ENCODE measurements around the gene CDH4.
A peak's percentile ranks its signal among the peaks of the same experiment; 100 is the strongest.

Gene CDH4

DNA sequence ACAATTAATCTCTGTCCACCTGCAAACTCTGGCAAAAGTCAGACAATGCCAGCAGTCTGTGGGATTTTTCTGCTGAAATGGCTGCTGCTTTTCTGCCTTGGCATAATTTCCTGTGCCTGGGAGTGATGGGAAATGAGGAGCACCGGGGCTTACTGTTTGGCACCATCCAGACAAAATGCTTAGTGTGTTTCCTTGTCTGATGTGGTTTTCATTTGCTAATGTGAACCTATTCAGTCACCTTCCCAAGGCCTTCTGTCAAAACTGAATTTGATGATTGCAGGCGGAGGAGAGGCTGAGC lies 56.4 kb downstream of the CDH4 start:
- Histone ChIP-seq H3K27ac (ENCODE audit: extremely low read depth, low read depth, low read length) (no peak overlapping the region), H3K4me3 (ENCODE audit: low read depth, low read length) (no peak overlapping the region), H3K36me3 (ENCODE audit: control insufficient read depth in 2 of 2, insufficient read depth in 1 of 2, low read length in 2 of 2) (no peaks in the 10 kb centered on the region), H3K9me3 (ENCODE audit: control insufficient read depth, insufficient read depth, low read depth, low read length) (no peaks in the 10 kb centered on the region), H3K4me1 (ENCODE audit: control insufficient read depth, insufficient read depth, low read length) (no peaks in the 10 kb centered on the region)
- TF ChIP-seq ZNF768 (tag by site-specific recombination; IDR thresholded peaks at IDR 0.05) = no peak
- no peak for TF ChIP-seq WT1 (tag by site-specific recombination; IDR thresholded peaks at IDR 0.05)
- TF ChIP-seq ZNF521 (tag by site-specific recombination; IDR thresholded peaks at IDR 0.05) = no peak
- TF ChIP-seq, protein P1, sequence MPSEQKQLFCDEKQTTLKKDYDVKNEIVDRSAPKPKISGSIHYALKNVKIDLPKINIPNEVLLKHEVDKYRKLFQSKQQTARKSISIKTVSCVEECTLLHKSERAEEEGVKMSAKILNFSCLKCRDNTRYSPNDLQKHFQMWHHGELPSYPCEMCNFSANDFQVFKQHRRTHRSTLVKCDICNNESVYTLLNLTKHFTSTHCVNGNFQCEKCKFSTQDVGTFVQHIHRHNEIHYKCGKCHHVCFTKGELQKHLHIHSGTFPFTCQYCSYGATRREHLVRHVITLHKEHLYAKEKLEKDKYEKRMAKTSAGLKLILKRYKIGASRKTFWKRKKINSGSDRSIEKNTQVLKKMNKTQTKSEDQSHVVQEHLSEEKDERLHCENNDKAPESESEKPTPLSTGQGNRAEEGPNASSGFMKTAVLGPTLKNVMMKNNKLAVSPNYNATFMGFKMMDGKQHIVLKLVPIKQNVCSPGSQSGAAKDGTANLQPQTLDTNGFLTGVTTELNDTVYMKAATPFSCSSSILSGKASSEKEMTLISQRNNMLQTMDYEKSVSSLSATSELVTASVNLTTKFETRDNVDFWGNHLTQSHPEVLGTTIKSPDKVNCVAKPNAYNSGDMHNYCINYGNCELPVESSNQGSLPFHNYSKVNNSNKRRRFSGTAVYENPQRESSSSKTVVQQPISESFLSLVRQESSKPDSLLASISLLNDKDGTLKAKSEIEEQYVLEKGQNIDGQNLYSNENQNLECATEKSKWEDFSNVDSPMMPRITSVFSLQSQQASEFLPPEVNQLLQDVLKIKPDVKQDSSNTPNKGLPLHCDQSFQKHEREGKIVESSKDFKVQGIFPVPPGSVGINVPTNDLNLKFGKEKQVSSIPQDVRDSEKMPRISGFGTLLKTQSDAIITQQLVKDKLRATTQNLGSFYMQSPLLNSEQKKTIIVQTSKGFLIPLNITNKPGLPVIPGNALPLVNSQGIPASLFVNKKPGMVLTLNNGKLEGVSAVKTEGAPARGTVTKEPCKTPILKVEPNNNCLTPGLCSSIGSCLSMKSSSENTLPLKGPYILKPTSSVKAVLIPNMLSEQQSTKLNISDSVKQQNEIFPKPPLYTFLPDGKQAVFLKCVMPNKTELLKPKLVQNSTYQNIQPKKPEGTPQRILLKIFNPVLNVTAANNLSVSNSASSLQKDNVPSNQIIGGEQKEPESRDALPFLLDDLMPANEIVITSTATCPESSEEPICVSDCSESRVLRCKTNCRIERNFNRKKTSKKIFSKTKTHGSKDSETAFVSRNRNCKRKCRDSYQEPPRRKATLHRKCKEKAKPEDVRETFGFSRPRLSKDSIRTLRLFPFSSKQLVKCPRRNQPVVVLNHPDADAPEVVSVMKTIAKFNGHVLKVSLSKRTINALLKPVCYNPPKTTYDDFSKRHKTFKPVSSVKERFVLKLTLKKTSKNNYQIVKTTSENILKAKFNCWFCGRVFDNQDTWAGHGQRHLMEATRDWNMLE (tag by site-specific recombination; conservative IDR thresholded peaks at IDR 0.05; ENCODE audit: low read depth) = no peak
- TF ChIP-seq OVOL3 (tag by site-specific recombination; IDR thresholded peaks at IDR 0.05) = no peak
- TF ChIP-seq ZNF132 (tag by site-specific recombination; IDR thresholded peaks at IDR 0.05; ENCODE audit: borderline replicate concordance) = no peak
- TF ChIP-seq ZNF280C (tag by site-specific recombination; IDR thresholded peaks at IDR 0.05) = no peak
- no peak for TF ChIP-seq ZNF174 (tag by site-specific recombination; IDR thresholded peaks at IDR 0.05)
- TF ChIP-seq ZNF10 (tag by site-specific recombination; IDR thresholded peaks at IDR 0.05) = no peak
- ChIA-PET POLR2A (no interaction called here), CTCF (no interaction called here)

- no peak overlapping the region for H3K27ac ChIP-seq (ENCODE audit: extremely low read depth, low read depth, low read length)
- H3K4me3 ChIP-seq (ENCODE audit: low read depth, low read length) = no peak overlapping the region
- CTCF ChIA-PET = no interaction called here
- POLR2A ChIA-PET = no interaction called here
- TF ChIP-seq ZBTB20 (tag by site-specific recombination; IDR thresholded peaks at IDR 0.05) (no peak), PRDM1 (tag by site-specific recombination; IDR thresholded peaks at IDR 0.05) (no peak), EGR2 (tag by site-specific recombination; IDR thresholded peaks at IDR 0.05; ENCODE audit: low read depth) (peak; percentile 80), ZFHX2 (tag by site-specific recombination; conservative IDR thresholded peaks at IDR 0.05) (peak; percentile 82), KLF1 (tag by site-specific recombination; IDR thresholded peaks at IDR 0.05) (peak; percentile 83), ZNF423 (tag by site-specific recombination; IDR thresholded peaks at IDR 0.05) (no peak)
- no peaks in the 10 kb centered on the region for H3K9me3 ChIP-seq (ENCODE audit: control insufficient read depth, insufficient read depth, low read depth, low read length)
- no peaks in the 10 kb centered on the region for H3K4me1 ChIP-seq (ENCODE audit: control insufficient read depth, insufficient read depth, low read length)
- H3K36me3 ChIP-seq (ENCODE audit: control insufficient read depth in 2 of 2, insufficient read depth in 1 of 2, low read length in 2 of 2) = no peaks in the 10 kb centered on the region
Observed at GRCh38 chr20:61310954-61311353, 58.9 kb downstream of the CDH4 start.

DNA sequence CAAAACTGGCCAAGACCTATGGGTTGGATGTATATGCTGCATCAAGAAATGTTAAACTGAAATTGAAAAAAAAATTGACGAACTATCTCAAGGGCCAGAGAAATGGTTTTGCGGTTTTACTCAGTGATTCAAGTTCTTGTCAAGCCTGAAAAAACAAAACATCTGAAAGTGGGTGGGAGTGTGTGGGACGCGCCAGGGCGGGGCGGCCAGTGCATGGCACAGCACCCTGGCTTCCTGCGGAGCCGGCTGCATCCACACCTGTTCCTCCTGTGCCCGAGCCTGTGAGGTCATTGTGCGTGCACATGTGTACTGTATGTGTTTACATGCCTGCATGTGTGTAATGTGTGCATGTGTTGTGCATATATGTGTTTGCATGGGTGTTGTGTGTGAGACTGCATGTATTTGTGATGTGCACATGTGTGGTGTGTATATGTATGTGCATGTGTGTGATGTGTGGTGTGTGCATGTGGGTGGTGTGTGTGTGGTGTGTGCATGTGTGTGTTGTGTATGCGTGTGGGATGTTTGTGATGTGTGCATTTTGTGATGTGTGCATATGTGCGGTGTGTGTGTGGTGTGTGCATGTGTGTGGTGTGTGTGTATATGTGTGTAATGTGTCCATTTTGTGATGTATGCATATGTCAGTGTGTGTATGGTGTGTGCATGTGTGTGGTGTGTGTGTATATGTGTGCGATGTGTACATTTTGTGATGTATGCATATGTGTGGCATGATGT lies 59.8 kb downstream of the CDH4 start:
- no peak overlapping the region for H3K27ac ChIP-seq (ENCODE audit: extremely low read depth, low read depth, low read length)
- CTCF ChIA-PET = no interaction called here
- no peaks in the 10 kb centered on the region for H3K9me3 ChIP-seq (ENCODE audit: control insufficient read depth, insufficient read depth, low read depth, low read length)
- no peaks in the 10 kb centered on the region for H3K4me1 ChIP-seq (ENCODE audit: control insufficient read depth, insufficient read depth, low read length)
- H3K4me3 ChIP-seq (ENCODE audit: low read depth, low read length) = no peak overlapping the region
- H3K36me3 ChIP-seq (ENCODE audit: control insufficient read depth in 2 of 2, insufficient read depth in 1 of 2, low read length in 2 of 2) = no peaks in the 10 kb centered on the region
- POLR2A ChIA-PET = no interaction called here
- TF ChIP-seq ZNF341 (tag by site-specific recombination; IDR thresholded peaks at IDR 0.05; ENCODE audit: low read depth) (peak; percentile 73), ZNF585B (tag by site-specific recombination; IDR thresholded peaks at IDR 0.05) (no peak), ZNF280C (tag by site-specific recombination; IDR thresholded peaks at IDR 0.05) (peak; percentile 22; the same call in 1 of the 2 replicates), ZNF830 (tag by site-specific recombination; IDR thresholded peaks at IDR 0.05; ENCODE audit: low read depth) (no peak)
- TF ChIP-seq, protein P2, sequence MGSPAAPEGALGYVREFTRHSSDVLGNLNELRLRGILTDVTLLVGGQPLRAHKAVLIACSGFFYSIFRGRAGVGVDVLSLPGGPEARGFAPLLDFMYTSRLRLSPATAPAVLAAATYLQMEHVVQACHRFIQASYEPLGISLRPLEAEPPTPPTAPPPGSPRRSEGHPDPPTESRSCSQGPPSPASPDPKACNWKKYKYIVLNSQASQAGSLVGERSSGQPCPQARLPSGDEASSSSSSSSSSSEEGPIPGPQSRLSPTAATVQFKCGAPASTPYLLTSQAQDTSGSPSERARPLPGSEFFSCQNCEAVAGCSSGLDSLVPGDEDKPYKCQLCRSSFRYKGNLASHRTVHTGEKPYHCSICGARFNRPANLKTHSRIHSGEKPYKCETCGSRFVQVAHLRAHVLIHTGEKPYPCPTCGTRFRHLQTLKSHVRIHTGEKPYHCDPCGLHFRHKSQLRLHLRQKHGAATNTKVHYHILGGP (tag by site-specific recombination; IDR thresholded peaks at IDR 0.05) = no peak
